Neural progenitor cell (in vitro differentiated cells): Measurements from ENCODE around the gene GH1. TPM values are rescaled to one million over a fixed set of nuclear protein-coding genes. Genes with fewer than 3 reads are reported as not detected.
A peak's percentile ranks its signal among the peaks of the same experiment; 100 is the strongest.

Experiments
- DNase-seq: peaks from one replicate; pipeline ENCODE4 v3.0.0-alpha.2; 2016; ENCODE audit warnings: low spot score
- H2AFZ ChIP-seq: fragments of 200-600 bp; sonication (generic); replicated peaks from 2 replicates; pipeline ENCODE4 v1.6.1; 2016; ENCODE audit warnings: antibody characterized with exemption
- H3F3A ChIP-seq: fragments of 200-600 bp; sonication (generic); 2 replicates; pipeline ENCODE4 v1.6.1; 2016; ENCODE audit warnings: antibody characterized with exemption, low read depth
- H3K27ac ChIP-seq: fragments of 200-600 bp; sonication (generic); 2 replicates; pipeline ENCODE4 v1.5.1; 2016; ENCODE audit warnings: mild to moderate bottlenecking
- H3K27me3 ChIP-seq: fragments of 200-600 bp; sonication (generic); 2 replicates; pipeline ENCODE4 v1.6.1; 2016; ENCODE audit warnings: mild to moderate bottlenecking, moderate library complexity
- H3K36me3 ChIP-seq: fragments of 200-600 bp; sonication (generic); 2 replicates; pipeline ENCODE4 v1.5.1; 2016
- H3K4me1 ChIP-seq: fragments of 200-600 bp; sonication (generic); 2 replicates; pipeline ENCODE4 v1.6.1; 2016; ENCODE audit warnings: mixed run types
- H3K4me2 ChIP-seq: fragments of 200-600 bp; sonication (generic); 2 replicates; pipeline ENCODE4 v1.6.1; 2016
- H3K4me3 ChIP-seq: fragments of 200-600 bp; sonication (generic); 2 replicates; pipeline ENCODE4 v1.5.1; 2016
- H3K79me2 ChIP-seq: fragments of 200-600 bp; sonication (generic); 2 replicates; pipeline ENCODE4 v1.6.1; 2016; ENCODE audit warnings: low read depth
- H3K9ac ChIP-seq: fragments of 200-600 bp; sonication (generic); 2 replicates; pipeline ENCODE4 v1.6.1; 2016
- H3K9me3 ChIP-seq: fragments of 200-600 bp; sonication (generic); 2 replicates; pipeline ENCODE4 v1.5.1; 2016; ENCODE audit warnings: low read depth
- H4K20me1 ChIP-seq: fragments of 200-600 bp; sonication (generic); 2 replicates; pipeline ENCODE4 v1.6.1; 2016; ENCODE audit warnings: low read depth
- H3K27ac Mint-ChIP-seq: 3 replicates; pipeline ENCODE4 v1.8.0; 2021; ENCODE audit warnings: mixed read lengths
- H3K27me3 Mint-ChIP-seq: 2 replicates; pipeline ENCODE4 v1.8.0; 2022; ENCODE audit warnings: low read depth, mild to moderate bottlenecking, inconsistent platforms, moderate library complexity, mixed read lengths; ENCODE audit not compliant: insufficient read depth
- H3K36me3 Mint-ChIP-seq: 3 replicates; pipeline ENCODE4 v1.8.0; 2021; ENCODE audit warnings: mixed read lengths
- H3K4me1 Mint-ChIP-seq: 3 replicates; pipeline ENCODE4 v1.8.0; 2021; ENCODE audit warnings: mixed read lengths
- H3K4me3 Mint-ChIP-seq: 3 replicates; pipeline ENCODE4 v1.8.0; 2021; ENCODE audit warnings: mild to moderate bottlenecking, moderate library complexity, mixed read lengths
- H3K9me3 Mint-ChIP-seq: 3 replicates; pipeline ENCODE4 v1.8.0; 2020; ENCODE audit warnings: mixed read lengths
- CTCF ChIP-seq: fragments of 200-600 bp; sonication (generic); IDR thresholded peaks from 2 replicates; pipeline ENCODE4 v1.5.1; 2017; ENCODE audit warnings: antibody characterized with exemption, mild to moderate bottlenecking
- EZH2 ChIP-seq: fragments of 200-600 bp; sonication (generic); IDR thresholded peaks from 2 replicates; pipeline ENCODE4 v1.6.1; 2017; ENCODE audit warnings: antibody characterized with exemption, mild to moderate bottlenecking, moderate library complexity
- EZH2phosphoT487 ChIP-seq: fragments of 200-600 bp; sonication (generic); IDR thresholded peaks from 2 replicates; pipeline ENCODE4 v1.6.1; 2017; ENCODE audit warnings: antibody characterized with exemption
- total RNA-seq: library from RNA; depleted of rRNA; stranded (reverse); fragments of >200 nt; gene quantifications from 2 replicates; pipeline ENCODE4 v1.2.3, GENCODE V29; 2015; ENCODE audit warnings: low replicate concordance

The GH1 gene
- total RNA-seq, 1 donor from 2014 or later: not detected

GRCh38 chr17:63934183-63935112 is 15.8 kb upstream of the GH1 start:
- peaks cover 30% of the 10 kb centered on the region for H3K4me1 Mint-ChIP-seq
- Histone ChIP-seq H3K4me1 (peaks cover 8% of the 10 kb centered on the region), H3K9ac (no peak overlapping the region), H3K4me2 (no peak overlapping the region), H3F3A (peaks cover 5% of the 10 kb centered on the region), H4K20me1 (no peaks in the 10 kb centered on the region), H3K9me3 (no peaks in the 10 kb centered on the region), H3K4me3 (no peak overlapping the region), H3K27ac (no peak overlapping the region), H3K79me2 (no peaks in the 10 kb centered on the region), H3K36me3 (no peaks in the 10 kb centered on the region), H2AFZ (no peak overlapping the region), H3K27me3 (no peaks in the 10 kb centered on the region)
- no peak overlapping the region for H3K27ac Mint-ChIP-seq
- no peak for DNase-seq
- no peak overlapping the region for H3K4me3 Mint-ChIP-seq
- no peak for TF ChIP-seq CTCF
- TF ChIP-seq EZH2: no peak
- TF ChIP-seq EZH2phosphoT487: no peak
- peaks cover 5% of the 10 kb centered on the region for H3K27me3 Mint-ChIP-seq
- no peaks in the 10 kb centered on the region for H3K9me3 Mint-ChIP-seq
- no peaks in the 10 kb centered on the region for H3K36me3 Mint-ChIP-seq

GRCh38 chr17:63933598-63933997 is 15.0 kb upstream of the GH1 start:
- Histone ChIP-seq H3K4me2 (no peak overlapping the region), H3K79me2 (no peaks in the 10 kb centered on the region), H3F3A (peaks cover 5% of the 10 kb centered on the region), H3K27ac (no peak overlapping the region), H3K36me3 (no peaks in the 10 kb centered on the region), H3K9ac (no peak overlapping the region), H3K9me3 (no peaks in the 10 kb centered on the region), H3K4me3 (no peak overlapping the region), H2AFZ (no peak overlapping the region), H3K4me1 (peaks cover 7% of the 10 kb centered on the region), H3K27me3 (no peaks in the 10 kb centered on the region), H4K20me1 (no peaks in the 10 kb centered on the region)
- Mint-ChIP-seq H3K27ac (no peak overlapping the region), H3K4me3 (no peak overlapping the region), H3K9me3 (no peaks in the 10 kb centered on the region), H3K4me1 (peaks cover 21% of the 10 kb centered on the region), H3K36me3 (no peaks in the 10 kb centered on the region), H3K27me3 (peaks cover 5% of the 10 kb centered on the region)
- no peak for DNase-seq
- TF ChIP-seq CTCF (no peak), EZH2 (no peak), EZH2phosphoT487 (no peak)

GRCh38 chr17:63932721-63933120 is 14.1 kb upstream of the GH1 start:
- Histone ChIP-seq H3K4me2 (no peak overlapping the region), H3K79me2 (no peaks in the 10 kb centered on the region), H3K9me3 (no peaks in the 10 kb centered on the region), H3K9ac (no peak overlapping the region), H3K27ac (no peak overlapping the region), H2AFZ (no peak overlapping the region), H3F3A (peaks cover 5% of the 10 kb centered on the region), H4K20me1 (no peaks in the 10 kb centered on the region), H3K4me3 (no peak overlapping the region), H3K4me1 (no peaks in the 10 kb centered on the region), H3K36me3 (no peaks in the 10 kb centered on the region), H3K27me3 (no peaks in the 10 kb centered on the region)
- Mint-ChIP-seq H3K9me3 (no peaks in the 10 kb centered on the region), H3K4me3 (no peak overlapping the region), H3K4me1 (peaks cover 13% of the 10 kb centered on the region), H3K36me3 (no peaks in the 10 kb centered on the region), H3K27me3 (peaks cover 5% of the 10 kb centered on the region), H3K27ac (peak overlapping the region; percentile 83)
- no peak for DNase-seq
- no peak for TF ChIP-seq EZH2
- no peak for TF ChIP-seq CTCF
- TF ChIP-seq EZH2phosphoT487: no peak
